Measurements from ENCODE around the gene ITPRIPL2. TPM values are rescaled to one million over a fixed set of nuclear protein-coding genes. Genes with fewer than 3 reads are reported as not detected.

ITPRIPL2 gene
- total RNA-seq, 1 donor from 2014 or later = 14.5 TPM

- TF ChIP-seq CTCF (conservative IDR thresholded peaks at IDR 0.05; ENCODE audit: low read depth, low read length) = peak; percentile 18
- H3K4me3 ChIP-seq (ENCODE audit: low read depth, low read length) = no peak overlapping the region
- DNase-seq (ENCODE audit: low read depth) = no peak
Observed at GRCh38 chr16:19094542-19095365, 19.0 kb upstream of the ITPRIPL2 start.

- no peak overlapping the region for H3K4me3 ChIP-seq (ENCODE audit: low read depth, low read length)
- no peak for TF ChIP-seq CTCF (conservative IDR thresholded peaks at IDR 0.05; ENCODE audit: low read depth, low read length)
- no peak for DNase-seq (ENCODE audit: low read depth)
Observed at GRCh38 chr16:19095654-19096053, 18.1 kb upstream of the ITPRIPL2 start.

GRCh38 chr16:19098173-19098572 lies 15.6 kb upstream of the ITPRIPL2 start:
- no peak for DNase-seq (ENCODE audit: low read depth)
- no peak for TF ChIP-seq CTCF (conservative IDR thresholded peaks at IDR 0.05; ENCODE audit: low read depth, low read length)
- H3K4me3 ChIP-seq (ENCODE audit: low read depth, low read length) = no peak overlapping the region

- no peak for TF ChIP-seq CTCF (conservative IDR thresholded peaks at IDR 0.05; ENCODE audit: low read depth, low read length)
- no peak for DNase-seq (ENCODE audit: low read depth)
- no peak overlapping the region for H3K4me3 ChIP-seq (ENCODE audit: low read depth, low read length)
Observed at GRCh38 chr16:19102187-19102872, 11.4 kb upstream of the ITPRIPL2 start.

GRCh38 chr16:19104607-19105006 lies 9.2 kb upstream of the ITPRIPL2 start:
- no peak overlapping the region for H3K4me3 ChIP-seq (ENCODE audit: low read depth, low read length)
- no peak for DNase-seq (ENCODE audit: low read depth)
- no peak for TF ChIP-seq CTCF (conservative IDR thresholded peaks at IDR 0.05; ENCODE audit: low read depth, low read length)

GRCh38 chr16:19105131-19105530 lies 8.6 kb upstream of the ITPRIPL2 start:
- TF ChIP-seq CTCF (conservative IDR thresholded peaks at IDR 0.05; ENCODE audit: low read depth, low read length) = no peak
- no peak for DNase-seq (ENCODE audit: low read depth)
- no peak overlapping the region for H3K4me3 ChIP-seq (ENCODE audit: low read depth, low read length)

All from epithelial cell of proximal tubule (primary cell).